ENCODE results near the gene CDKN2D.

DNA sequence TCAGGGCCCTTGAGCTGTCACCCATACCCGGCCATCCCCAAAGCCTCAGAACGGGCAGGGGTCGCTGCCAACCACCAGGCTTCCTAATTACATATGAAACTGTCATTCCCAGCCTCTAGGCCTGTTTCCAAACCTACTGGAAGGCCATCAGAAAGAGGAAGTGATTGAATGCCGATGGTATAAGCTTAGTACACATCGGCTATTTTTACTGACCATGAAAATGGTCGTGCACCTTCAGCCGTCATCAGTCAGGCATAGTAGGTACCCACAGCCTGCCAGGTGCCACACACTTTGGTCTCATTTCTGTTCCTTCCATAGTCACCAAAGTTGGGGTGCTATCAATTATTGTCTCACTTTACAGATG lies 13.2 kb downstream of the CDKN2D start:
- TF ChIP-seq, protein P1, sequence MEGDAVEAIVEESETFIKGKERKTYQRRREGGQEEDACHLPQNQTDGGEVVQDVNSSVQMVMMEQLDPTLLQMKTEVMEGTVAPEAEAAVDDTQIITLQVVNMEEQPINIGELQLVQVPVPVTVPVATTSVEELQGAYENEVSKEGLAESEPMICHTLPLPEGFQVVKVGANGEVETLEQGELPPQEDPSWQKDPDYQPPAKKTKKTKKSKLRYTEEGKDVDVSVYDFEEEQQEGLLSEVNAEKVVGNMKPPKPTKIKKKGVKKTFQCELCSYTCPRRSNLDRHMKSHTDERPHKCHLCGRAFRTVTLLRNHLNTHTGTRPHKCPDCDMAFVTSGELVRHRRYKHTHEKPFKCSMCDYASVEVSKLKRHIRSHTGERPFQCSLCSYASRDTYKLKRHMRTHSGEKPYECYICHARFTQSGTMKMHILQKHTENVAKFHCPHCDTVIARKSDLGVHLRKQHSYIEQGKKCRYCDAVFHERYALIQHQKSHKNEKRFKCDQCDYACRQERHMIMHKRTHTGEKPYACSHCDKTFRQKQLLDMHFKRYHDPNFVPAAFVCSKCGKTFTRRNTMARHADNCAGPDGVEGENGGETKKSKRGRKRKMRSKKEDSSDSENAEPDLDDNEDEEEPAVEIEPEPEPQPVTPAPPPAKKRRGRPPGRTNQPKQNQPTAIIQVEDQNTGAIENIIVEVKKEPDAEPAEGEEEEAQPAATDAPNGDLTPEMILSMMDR (IDR thresholded peaks at IDR 0.05; ENCODE audit: poor library complexity): no peak
- TF ChIP-seq EZH2phosphoT487 (IDR thresholded peaks at IDR 0.05; ENCODE audit: low read depth, severe bottlenecking, unreplicated experiment): no peak

All from hepatocyte (in vitro differentiated cells).